Activated T-helper 17 cell treated with anti-CD3 and anti-CD28 coated beads, Interleukin-2, amount 50 U/mL, for 72 hours (primary cell): Measurements from ENCODE around the gene MEX3B. TPM values are rescaled to one million over a fixed set of nuclear protein-coding genes. Genes with fewer than 3 reads are reported as not detected.

Experiments
- ATAC-seq: fragments of 150-1000 bp; cut with Tn5 transposase; replicated peaks from 2 replicates; pipeline ENCODE4 v1.10.0; 2021; ENCODE audit warnings: mild to moderate bottlenecking, moderate library complexity
- H3K27ac Mint-ChIP-seq: one replicate; pipeline ENCODE4 v1.8.0; 2022; ENCODE audit warnings: mixed read lengths
- H3K27me3 Mint-ChIP-seq: one replicate; pipeline ENCODE4 v1.8.0; 2022; ENCODE audit warnings: mixed read lengths
- H3K36me3 Mint-ChIP-seq: one replicate; pipeline ENCODE4 v1.8.0; 2022; ENCODE audit warnings: low read depth, mild to moderate bottlenecking, mixed read lengths
- H3K4me1 Mint-ChIP-seq: one replicate; pipeline ENCODE4 v1.8.0; 2022; ENCODE audit warnings: mixed read lengths
- H3K4me3 Mint-ChIP-seq: one replicate; pipeline ENCODE4 v1.8.0; 2022; ENCODE audit warnings: mild to moderate bottlenecking, mixed read lengths
- H3K9me3 Mint-ChIP-seq: one replicate; pipeline ENCODE4 v1.8.0; 2022; ENCODE audit warnings: mixed read lengths
- total RNA-seq, 2 donors: library from RNA; stranded (reverse); gene quantifications; one replicate each; pipeline ENCODE4 v1.2.3, GENCODE V29; 2022

The MEX3B gene
- total RNA-seq, 2 donors from 2014 or later, result 0.54 to 1.4 TPM

- H3K36me3 Mint-ChIP-seq, result no peaks in the 10 kb centered on the region
Observed at GRCh38 chr15:82060817-82061216, 15.0 kb upstream of the MEX3B start.

GRCh38 chr15:82058517-82059204 lies 12.8 kb upstream of the MEX3B start:
- no peak for ATAC-seq
- peaks cover 49% of the 10 kb centered on the region for H3K27me3 Mint-ChIP-seq
- H3K4me1 Mint-ChIP-seq, result no peaks in the 10 kb centered on the region

More at GRCh38 chr15:82060817-82061216, 15.0 kb upstream of the MEX3B start:
- Mint-ChIP-seq H3K4me1 (no peaks in the 10 kb centered on the region), H3K4me3 (no peak overlapping the region), H3K27ac (no peak overlapping the region), H3K9me3 (no peaks in the 10 kb centered on the region), H3K27me3 (peaks cover 51% of the 10 kb centered on the region)
- no peak for ATAC-seq

DNA sequence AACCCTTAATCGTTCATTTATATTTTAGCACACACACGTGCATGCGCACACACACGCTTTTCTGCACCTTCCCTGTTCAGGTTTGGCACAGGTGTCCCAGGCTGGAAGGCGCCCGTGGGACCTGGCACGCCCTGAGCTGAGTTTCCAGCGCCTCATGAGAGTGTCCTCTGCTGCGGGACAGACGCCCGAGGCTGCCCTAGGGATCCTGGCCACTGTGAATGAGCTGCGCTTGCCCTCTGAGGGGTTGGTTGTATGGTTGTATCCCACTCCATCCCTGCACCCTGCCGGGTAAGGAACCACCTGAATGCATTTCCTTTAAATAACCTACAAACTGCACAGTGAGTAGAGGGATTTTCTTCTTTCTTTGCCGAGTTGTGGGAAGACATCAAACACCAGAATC lies 12.2 kb upstream of the MEX3B start:
- ATAC-seq, result no peak
- Mint-ChIP-seq H3K27ac (no peak overlapping the region), H3K4me1 (no peaks in the 10 kb centered on the region), H3K4me3 (no peak overlapping the region), H3K9me3 (no peaks in the 10 kb centered on the region), H3K27me3 (peaks cover 51% of the 10 kb centered on the region), H3K36me3 (no peaks in the 10 kb centered on the region)

More at GRCh38 chr15:82058517-82059204, 12.8 kb upstream of the MEX3B start:
- Mint-ChIP-seq H3K9me3 (no peaks in the 10 kb centered on the region), H3K4me3 (no peak overlapping the region), H3K27ac (no peak overlapping the region), H3K36me3 (no peaks in the 10 kb centered on the region)

- H3K36me3 Mint-ChIP-seq, result no peaks in the 10 kb centered on the region
- peaks cover 43% of the 10 kb centered on the region for H3K27me3 Mint-ChIP-seq
Observed at GRCh38 chr15:82056958-82057823, 11.4 kb upstream of the MEX3B start.

GRCh38 chr15:82052751-82053150 lies 6.9 kb upstream of the MEX3B start:
- H3K27ac Mint-ChIP-seq, result no peak overlapping the region
- no peaks in the 10 kb centered on the region for H3K4me1 Mint-ChIP-seq
- peaks cover 26% of the 10 kb centered on the region for H3K27me3 Mint-ChIP-seq
- no peak for ATAC-seq
- no peak overlapping the region for H3K4me3 Mint-ChIP-seq
- no peaks in the 10 kb centered on the region for H3K9me3 Mint-ChIP-seq
- no peaks in the 10 kb centered on the region for H3K36me3 Mint-ChIP-seq

More at GRCh38 chr15:82056958-82057823, 11.4 kb upstream of the MEX3B start:
- Mint-ChIP-seq H3K4me3 (no peak overlapping the region), H3K27ac (no peak overlapping the region), H3K9me3 (no peaks in the 10 kb centered on the region), H3K4me1 (no peaks in the 10 kb centered on the region)
- no peak for ATAC-seq

- Mint-ChIP-seq H3K36me3 (no peaks in the 10 kb centered on the region), H3K4me1 (no peaks in the 10 kb centered on the region), H3K27ac (no peak overlapping the region), H3K4me3 (no peak overlapping the region), H3K9me3 (no peaks in the 10 kb centered on the region), H3K27me3 (peaks cover 25% of the 10 kb centered on the region)
- no peak for ATAC-seq
Observed at GRCh38 chr15:82051664-82052063, 5.8 kb upstream of the MEX3B start.

DNA sequence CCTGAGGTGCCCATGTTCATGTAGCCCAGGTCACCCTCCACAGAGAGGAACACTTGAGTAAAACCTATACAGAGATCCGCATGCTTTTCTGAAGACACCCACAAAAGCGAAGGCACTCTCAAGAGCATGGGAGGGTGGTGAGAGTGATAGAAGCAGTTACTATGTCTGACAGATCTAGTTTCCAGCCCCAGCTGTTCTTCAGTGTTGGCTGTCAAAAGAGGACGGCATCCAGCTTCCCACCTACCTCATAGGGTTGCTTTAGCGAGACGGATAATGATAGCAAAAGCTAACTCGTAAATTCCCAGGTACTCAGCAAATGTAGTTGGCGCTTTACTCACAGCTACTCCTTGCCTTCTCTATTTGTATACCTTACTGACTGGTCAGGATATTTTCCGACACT lies 3.0 kb upstream of the MEX3B start:
- no peak for ATAC-seq
- Mint-ChIP-seq H3K36me3 (no peaks in the 10 kb centered on the region), H3K4me3 (no peak overlapping the region), H3K4me1 (no peaks in the 10 kb centered on the region), H3K27ac (no peak overlapping the region), H3K9me3 (no peaks in the 10 kb centered on the region), H3K27me3 (peaks cover 16% of the 10 kb centered on the region)

DNA sequence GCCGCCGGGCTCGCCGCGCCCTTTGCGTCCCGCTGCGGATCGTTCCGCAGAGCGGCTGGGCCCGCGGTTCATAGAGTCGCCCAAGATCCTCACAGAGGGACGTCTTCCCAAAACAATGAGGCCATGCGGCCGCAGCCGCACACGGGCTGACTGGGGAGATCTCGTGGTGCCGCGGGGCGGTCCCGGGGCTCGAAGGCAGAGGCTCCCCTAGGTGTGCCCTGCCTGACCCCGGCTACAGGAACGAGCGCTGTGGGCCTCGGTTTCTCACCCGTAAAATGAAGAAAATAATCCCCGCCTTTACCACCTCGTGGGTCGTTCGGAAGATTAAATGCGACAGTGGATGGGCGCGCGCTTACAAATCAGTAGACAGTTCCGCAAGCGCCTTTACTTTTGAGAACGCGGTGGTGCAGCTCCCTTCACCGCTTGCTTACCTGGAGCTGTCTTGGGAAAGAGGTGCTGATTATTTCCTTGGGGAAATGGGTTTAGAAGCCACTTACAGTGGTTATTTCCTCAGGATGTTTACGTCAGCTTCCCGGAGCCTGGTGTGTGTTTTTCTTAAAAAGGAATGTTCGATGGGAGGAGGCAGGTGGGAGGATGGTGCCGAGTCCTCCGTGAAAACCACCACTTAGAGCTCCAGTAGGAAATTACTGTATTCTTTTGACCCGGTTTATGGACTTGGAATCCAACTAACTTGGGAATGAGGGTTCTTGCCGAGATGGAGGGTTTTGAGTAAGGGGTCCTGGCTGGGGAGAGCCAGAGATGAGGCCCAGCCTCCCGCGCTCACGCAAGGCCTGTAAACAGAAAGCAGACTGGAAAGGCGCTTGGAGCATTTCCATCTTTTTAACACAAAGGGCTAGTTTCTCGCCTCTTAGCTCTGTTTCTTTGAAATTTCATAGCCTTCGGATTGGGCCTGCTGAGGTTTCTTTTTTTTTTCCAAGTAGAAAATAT lies 1.9 kb upstream of the MEX3B start:
- Mint-ChIP-seq H3K27me3 (peaks cover 13% of the 10 kb centered on the region), H3K9me3 (no peaks in the 10 kb centered on the region), H3K4me3 (peak overlapping the region; percentile 84), H3K4me1 (no peaks in the 10 kb centered on the region), H3K27ac (no peak overlapping the region), H3K36me3 (no peaks in the 10 kb centered on the region)
- peak; percentile 0 for ATAC-seq

DNA sequence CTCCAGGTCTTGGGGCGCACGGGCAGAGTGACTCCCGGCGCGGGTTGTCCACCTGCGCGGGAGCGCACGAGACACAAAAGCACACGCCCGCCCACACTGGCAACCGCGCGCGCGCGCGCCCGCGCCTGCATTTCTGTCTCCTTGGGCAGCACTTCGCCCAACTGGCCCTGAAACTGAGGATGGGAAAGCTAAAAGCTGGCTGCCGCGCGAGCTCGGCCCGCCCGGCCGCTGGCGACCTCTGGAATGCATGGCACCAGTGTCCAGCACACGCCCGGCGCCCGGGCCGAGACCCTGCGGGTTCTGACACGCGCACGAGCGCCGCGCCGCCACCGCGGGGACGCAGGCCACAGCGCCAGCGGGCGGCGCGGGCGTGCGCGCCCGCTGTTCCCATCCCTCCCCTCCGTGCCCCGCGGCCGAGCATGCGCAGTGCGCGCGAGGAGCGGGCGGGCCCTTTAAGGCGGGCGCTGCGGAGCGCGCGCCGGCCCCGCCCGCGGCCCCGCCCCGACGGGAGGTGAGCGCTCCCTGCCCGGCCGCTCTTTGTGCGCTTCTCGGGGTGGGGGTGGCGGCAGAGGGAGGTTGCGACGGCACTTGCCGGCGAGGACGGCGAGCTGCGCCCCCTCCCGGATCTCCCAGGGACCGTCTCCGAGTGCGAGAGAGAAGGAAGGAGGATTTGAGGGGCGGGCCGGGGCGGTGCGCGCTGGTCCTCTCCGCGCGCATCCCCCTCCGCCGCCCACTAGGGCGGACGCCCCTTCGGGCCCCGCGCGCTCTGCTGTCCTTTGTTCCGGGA lies 1.0 kb upstream of the MEX3B start:
- Mint-ChIP-seq H3K36me3 (no peaks in the 10 kb centered on the region), H3K4me1 (no peaks in the 10 kb centered on the region), H3K27me3 (peaks cover 11% of the 10 kb centered on the region), H3K9me3 (no peaks in the 10 kb centered on the region), H3K27ac (peak overlapping the region; percentile 61), H3K4me3 (peak overlapping the region; percentile 84)
- ATAC-seq, result peak; percentile 80

DNA sequence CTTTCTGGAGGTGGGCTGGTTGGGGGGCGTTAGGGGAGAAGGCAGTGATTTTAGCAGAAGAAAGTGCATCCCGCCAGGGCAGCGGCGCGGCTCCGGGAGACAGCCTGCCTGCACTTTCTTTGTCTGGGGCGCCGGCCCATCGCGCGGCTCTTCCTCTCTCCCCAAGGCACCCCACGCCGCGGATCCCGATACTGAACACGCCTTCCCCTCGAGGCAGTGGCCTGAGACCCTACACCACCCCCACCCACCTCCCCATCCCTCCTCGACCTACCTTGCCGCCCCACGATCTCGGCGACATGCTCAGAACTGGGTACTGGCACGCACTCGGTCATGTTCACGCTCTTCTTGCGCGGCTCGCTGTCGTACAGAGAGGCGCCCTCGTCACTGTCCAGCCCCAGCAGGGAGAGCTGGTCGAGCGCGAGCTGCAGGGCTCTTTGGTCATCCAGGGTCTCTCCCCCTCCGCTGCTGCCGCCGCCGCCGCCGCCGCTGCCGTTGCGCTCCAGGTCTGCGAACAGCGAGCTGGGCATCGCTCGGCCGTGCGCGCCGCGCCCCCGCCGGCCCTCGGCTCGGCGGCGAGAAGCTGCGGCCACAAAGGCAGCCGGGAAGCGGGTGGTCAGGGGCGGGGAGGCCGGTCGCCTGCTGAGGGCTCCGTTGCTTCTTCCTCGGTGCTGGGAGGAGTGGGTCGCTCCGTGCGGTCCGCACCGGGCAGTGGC lies 483 bp downstream of the MEX3B start:
- Mint-ChIP-seq H3K9me3 (no peaks in the 10 kb centered on the region), H3K4me1 (no peaks in the 10 kb centered on the region), H3K27me3 (peaks cover 6% of the 10 kb centered on the region), H3K27ac (no peak overlapping the region), H3K4me3 (peak overlapping the region; percentile 84), H3K36me3 (no peaks in the 10 kb centered on the region)
- peak; percentile 13 for ATAC-seq

DNA sequence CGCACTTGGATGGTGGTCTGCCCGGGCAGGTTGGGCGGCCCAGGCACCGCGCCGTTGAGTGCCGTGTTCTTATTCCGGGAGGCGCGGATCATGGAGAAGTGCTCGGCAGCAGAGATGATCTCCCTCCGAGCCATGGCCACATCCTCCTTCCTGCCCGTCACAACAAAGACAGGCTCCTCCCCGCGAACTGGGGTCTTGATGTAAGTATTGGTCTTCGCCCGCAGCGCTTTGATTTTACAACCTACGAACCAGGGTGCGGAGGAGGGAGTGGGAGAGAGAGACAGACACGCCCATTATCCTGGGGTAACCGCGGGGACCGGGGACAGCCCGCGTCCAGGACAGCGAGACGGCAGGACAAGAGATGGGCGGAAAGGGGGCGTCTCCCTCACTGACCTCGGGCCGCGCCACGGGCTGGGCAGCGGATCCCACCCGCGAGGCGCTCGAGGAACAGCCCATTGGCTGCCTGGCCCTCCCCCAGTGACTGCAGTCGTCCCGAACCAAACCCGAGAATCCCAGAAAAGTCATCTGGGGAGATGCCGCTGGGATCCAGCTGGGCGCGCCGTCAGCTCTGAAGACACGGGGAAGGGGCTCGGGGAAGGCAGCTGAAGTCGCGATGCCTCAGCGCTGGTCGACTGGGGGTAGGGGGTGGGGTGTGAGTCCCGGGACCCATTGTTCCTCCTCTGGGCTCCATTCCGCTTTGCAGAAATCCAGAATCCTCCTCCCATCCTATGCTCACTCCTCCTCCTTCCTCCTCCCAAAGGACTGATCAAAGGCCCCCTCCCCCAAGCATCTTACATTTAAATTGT lies 1.2 kb downstream of the MEX3B start:
- H3K4me3 Mint-ChIP-seq, result peak overlapping the region; percentile 84
- peaks cover 7% of the 10 kb centered on the region for H3K27me3 Mint-ChIP-seq
- H3K36me3 Mint-ChIP-seq, result no peaks in the 10 kb centered on the region
- no peak overlapping the region for H3K27ac Mint-ChIP-seq
- no peak for ATAC-seq
- H3K9me3 Mint-ChIP-seq, result no peaks in the 10 kb centered on the region
- H3K4me1 Mint-ChIP-seq, result no peaks in the 10 kb centered on the region

DNA sequence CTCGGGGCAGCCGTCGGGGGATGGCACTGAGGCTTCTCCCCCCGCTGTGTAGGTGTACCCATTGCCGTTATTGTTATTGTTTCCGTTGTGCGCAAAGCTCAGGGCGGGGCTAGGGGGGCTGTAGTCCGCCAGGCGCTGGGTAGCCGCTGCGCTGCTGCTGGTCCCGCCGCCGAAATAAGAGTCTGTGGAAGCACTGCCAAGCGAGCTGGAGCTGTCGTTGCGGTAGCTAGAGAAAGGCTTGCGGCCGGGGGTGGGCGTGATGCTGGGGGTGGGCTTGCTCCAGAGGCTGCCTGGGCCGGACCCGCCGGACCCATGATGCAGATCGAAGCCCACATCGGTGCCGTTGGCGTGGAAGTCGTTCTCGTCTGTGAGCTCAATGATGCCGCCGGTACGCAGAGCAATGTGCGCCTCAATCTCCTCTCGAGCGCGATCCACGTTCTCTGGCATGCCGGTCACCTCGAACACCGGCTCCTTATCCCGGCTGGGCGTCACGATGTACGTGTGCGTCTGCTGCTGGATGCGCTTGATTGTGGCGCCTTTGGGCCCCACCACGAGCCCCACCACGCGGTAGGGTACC lies 1.9 kb downstream of the MEX3B start:
- Mint-ChIP-seq H3K36me3 (no peaks in the 10 kb centered on the region), H3K4me3 (peak overlapping the region; percentile 84), H3K27me3 (peaks cover 12% of the 10 kb centered on the region), H3K9me3 (no peaks in the 10 kb centered on the region), H3K27ac (no peak overlapping the region), H3K4me1 (no peaks in the 10 kb centered on the region)
- no peak for ATAC-seq
